T-helper 2 cell (primary cell): ENCODE results near the gene JMJD7.
A peak's percentile ranks its signal among the peaks of the same experiment; 100 is the strongest.

ENCODE experiments used
- DNase-seq, 5 experiments: peaks; one replicate each; pipeline versions ENCODE4 v3.0.0 to v3.0.0-alpha.2; 2012 to 2022

Gene JMJD7

DNA sequence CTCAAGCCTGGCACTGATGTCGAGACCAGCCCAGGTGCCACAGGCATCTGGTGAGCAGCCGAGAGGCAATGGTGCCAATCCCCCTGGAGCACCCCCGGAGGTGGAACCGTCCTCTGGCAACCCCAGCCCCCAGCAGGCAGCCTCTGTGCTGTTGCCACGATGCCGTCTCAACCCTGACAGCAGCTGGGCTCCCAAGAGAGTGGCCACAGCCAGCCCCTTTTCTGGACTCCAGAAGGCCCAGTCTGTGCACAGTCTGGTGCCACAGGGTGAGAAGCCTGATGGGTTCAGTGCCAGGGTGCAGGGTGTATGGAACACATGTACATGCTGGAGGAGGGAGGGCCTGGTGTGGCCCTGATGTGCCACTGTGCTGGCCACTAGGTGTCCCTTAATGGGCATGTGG lies 4.9 kb upstream of the JMJD7 start:
- no peak for DNase-seq

DNA sequence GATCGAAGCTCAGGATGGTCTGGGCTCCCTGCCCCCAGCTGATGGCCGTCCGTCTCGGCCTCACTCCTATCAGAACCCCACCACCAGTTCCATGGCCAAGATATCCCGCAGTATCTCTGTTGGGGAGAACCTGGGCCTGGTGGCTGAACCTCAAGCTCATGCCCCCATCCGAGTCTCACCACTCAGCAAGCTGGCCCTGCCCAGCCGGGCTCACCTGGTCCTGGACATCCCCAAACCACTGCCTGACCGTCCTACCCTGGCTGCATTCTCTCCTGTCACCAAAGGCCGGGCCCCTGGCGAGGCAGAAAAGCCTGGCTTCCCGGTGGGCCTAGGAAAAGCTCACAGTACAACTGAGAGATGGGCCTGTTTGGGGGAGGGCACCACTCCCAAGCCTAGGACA lies 4.4 kb upstream of the JMJD7 start:
- DNase-seq, result no peak

DNA sequence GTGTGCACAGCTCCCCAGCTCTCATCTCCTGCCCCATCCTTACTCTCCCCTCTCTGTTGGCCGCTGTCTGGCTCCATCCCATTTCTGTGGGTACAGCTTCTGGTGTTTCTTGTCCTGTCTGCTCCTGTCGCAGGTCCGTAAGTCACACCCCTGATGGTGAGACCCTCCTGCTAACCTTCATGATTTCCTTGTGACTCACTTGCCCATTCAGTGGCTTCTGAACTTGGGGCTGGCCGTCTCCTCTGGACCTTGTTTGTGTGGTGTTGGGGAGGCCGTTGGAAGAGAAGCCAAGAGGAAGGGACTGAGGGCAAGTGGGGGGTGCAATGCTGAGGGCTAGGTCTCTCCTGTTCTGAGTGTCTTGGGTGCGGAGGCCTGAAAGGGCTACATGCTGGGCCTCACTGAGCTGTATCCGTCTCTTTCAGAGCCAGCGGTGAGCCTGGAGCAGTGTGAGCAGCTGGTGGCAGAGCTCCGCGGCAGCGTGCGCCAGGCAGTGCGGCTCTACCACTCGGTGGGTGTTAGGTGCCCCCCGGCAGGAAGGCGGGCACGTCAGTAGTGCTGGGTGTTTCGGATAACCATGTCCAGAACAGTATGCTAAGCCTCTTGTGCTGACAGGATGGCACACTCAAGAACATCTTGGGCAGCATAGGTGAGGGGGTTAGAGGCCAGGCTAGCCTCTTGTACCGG lies 3.7 kb upstream of the JMJD7 start:
- no peak for DNase-seq

GRCh38 chr15:41825145-41825544 lies 2.7 kb upstream of the JMJD7 start:
- no peak for DNase-seq

DNA sequence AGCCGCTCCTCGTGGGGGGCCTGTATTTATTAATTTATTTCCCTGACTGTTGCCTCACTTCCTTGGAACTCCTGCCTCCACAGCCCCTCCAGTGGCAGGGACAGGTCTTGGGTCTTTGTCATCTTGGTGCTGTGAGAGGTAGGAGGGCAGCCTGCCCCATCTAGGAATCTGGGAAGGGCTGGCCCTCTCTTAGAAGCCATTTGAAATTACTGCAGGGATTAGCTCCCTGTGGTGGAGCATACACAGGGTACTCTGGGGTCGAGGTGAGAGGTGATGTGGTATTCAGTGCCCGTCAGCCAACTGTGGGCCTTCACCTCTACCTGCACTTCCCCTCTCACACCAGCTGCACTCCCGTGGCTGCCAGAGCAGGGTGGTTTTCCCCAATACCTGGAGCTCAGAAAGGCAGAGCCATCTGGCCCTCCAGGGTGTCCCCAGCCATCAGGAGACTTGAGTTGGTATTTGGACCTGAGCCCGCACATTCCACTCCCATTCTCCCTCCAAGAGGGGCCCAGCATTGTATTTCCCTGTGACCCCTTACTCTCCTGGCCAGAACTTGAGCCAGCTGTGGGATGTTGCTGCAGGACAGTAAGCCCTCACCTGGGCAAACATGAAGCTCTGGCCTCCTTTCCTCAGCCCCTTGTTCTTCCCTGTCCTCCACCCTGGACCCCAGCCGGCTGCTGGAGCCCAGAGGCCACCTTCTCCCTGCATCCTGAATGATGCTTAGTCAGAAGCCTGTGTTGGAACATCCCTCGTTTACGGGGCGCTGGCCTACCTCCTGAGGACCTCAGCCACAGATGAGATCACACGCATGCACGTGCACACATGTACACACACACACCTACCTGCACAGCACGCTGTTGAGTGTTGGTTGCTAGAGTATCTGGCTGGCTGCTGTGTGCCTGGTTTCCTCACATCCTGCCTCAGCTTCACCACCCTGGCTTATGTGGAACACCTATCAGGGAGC lies 2.0 kb upstream of the JMJD7 start:
- no peak for DNase-seq

- DNase-seq, result peak; percentile 7 to 44 (median 24)
Measured at GRCh38 chr15:41827290-41827879, 507 bp upstream of the JMJD7 start.

DNA sequence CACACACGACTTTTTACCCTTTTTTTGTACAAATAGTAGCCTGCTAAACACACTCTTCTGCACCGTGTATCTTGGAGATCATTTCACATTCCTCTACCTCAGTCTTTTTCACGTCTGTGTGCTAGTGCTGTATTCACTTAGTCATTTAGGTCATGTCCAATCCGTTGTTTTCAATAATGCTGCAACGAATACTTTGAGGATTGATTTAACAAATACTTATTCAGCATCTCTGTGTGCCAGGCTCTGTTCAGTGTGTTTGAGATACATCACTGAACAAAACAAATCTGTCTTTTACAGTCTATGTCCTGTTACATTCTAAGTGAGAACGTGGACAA lies 882 bp downstream of the JMJD7 start:
- no peak for DNase-seq

GRCh38 chr15:41829959-41830646 lies 2.2 kb downstream of the JMJD7 start:
- no peak for DNase-seq

DNA sequence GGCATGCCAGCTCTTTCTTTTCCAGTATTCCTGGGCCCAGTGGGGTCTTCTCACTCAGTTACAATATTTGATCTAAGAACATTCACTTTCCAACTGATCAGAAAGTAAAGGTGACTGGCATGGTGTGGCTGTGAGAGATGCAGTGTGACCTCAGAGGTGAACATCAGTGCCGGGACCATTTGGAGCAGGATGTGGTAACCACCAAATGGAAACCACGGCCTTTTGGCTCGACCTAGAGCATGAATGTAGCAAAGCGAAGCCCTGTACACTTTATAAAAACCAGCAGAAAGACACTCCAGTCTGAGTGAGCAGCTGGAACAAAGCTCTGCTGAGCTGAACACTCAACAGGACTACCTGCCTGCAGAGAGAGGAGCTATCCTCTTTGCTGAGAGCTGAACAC lies 3.4 kb downstream of the JMJD7 start:
- DNase-seq, result peak in 2 of 5 experiments; percentile 58 to 93

GRCh38 chr15:41832208-41832607 lies 4.3 kb downstream of the JMJD7 start:
- DNase-seq, result no peak

GRCh38 chr15:41832875-41833274 lies 5.0 kb downstream of the JMJD7 start:
- peak in 1 of 5 experiments; percentile 43 for DNase-seq

DNA sequence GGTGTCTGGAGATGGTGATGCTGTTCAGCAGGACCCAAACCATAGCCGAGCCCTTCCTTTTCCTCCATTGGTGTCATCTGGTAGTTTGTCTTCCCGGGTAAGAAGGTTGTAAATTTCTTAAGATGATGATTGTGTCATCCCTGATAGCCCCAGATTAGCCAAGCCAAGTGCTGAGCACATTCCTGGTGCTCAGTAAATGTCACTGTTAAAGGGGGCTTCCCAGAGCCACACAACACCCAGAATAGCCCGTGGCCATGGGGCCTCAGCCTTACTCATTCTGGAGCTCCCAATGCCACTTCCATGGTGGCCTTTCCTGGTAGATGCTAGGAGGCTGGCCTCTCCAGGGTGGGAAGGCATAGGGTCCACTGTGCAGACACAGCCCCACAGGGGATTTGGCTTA lies 6.2 kb downstream of the JMJD7 start:
- no peak for DNase-seq

DNA sequence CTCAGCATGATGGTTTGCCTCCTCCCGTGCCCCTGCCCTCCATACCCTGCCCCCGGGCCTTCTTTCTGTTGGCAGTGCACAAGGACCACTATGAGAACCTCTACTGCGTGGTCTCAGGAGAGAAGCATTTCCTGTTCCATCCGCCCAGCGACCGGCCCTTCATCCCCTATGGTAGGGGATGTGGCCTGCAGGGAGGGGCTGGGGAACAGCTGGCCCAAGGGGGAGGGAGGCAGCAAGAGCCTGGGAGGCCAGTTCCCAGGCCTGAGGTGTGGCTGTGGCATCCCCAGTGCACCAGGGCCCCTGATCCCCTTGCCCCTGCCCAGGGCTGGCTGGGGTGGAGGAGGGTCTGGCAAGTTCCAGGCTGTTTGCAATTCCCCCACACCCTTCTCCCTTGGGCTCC lies 8.2 kb downstream of the JMJD7 start:
- no peak for DNase-seq

- DNase-seq, result no peak
Measured at GRCh38 chr15:41836713-41837454, 9.0 kb downstream of the JMJD7 start.

DNA sequence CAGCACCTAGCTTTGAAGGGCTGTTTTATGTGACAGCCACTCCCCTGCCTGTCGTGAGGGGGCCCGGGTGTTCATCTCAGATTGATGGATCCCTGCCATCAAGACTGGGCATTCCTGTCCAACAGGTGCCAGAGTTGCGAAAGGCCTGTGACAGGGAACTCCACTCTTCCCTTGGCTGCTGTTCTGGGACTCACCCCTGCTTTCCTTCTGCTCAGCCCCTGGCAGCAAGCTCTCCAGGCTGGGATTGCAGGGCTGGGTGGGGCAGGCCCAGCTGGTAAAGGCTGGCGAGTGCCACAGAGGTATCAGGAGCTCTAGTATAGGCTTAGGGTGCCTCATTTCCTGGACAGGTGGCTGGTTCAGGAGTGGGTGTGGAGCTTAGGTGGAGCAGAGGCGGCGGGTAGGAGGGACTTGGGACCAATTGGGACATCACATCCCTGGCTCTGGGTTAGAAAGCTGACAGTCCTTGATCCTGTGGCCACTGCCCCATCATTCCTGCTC lies 10.6 kb downstream of the JMJD7 start, which contains the start of gene PLA2G4B:
TSS of gene PLA2G4B (plus strand) at position 448 of the 498 bp plus-strand sequence. CDS start 67 bp downstream, outside the sequence.
- DNase-seq, result no peak

DNA sequence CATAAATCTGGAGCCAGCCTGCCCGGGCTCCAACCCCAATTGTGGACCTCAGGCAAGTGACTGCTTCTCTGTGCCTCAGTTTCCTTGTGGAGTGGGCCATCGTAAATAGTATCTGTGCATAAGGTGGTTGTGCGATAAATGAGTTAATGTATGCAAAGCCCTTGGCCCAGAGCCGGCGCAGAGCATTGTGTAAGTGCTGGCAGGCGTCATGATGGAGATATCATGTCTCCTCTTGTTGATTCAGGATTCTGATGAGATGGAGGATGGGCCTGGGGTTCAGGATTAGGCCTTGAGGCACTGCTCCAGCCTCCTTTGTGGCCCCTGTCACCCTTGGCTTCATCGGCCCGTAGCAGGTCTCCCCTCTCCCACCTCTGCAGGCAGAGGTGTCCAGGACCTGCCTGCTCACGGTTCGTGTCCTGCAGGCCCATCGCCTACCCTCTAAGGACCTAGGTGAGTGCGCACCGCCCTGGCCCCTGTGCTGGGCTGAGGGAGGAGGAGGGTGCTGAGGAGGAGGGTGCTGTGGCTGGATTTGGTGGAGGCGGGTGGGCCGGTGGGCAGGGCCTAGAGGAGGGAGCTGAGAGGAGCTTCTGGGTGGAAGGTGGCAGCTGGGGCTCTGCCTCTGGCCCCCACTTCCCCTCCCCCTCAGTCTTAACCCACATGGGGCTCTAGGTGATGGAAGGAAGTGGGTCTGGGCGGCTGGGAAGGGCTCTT lies 12.0 kb downstream of the JMJD7 start:
- no peak for DNase-seq

- no peak for DNase-seq
Measured at GRCh38 chr15:41840673-41841072, 12.8 kb downstream of the JMJD7 start.

DNA sequence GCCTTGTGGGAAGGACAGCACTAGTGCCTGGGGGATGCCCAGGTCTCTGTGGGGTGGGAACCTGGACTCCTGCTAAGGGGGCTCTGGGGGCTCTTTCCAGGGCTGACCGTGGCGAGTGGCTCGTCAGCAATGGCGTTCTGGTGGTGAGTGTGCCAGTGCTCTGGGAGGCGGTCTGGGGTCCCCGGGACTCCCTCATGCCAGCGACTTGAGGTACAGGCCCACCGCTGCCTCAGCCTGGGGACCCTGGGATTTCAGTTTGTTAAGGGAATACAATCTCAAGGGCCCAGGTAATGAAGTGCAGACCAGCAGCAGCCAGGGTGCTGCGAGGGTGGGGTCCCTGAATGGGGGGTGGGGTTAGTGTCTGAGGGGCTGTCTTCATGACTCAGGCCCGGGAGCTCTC lies 13.2 kb downstream of the JMJD7 start:
- no peak for DNase-seq

DNA sequence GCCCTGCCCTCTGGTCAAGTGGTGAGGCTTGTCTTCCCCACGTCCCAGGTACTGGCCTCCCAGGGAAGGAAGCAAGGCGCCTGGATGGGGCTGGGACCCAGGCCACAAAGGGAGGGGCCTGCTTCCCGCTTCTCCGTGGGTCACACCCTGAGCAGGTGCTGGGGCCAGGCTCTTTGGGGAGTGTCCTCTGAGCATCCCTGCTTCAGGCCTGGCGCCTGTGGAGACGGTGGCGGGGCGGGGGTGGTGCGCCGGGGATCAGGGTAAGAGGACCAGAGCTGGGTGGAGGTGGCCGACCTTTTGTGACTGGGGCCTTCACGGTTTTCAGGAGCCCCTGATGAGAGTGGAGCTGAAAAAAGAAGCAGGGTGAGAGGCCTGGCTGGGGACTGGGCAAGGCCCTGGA lies 14.3 kb downstream of the JMJD7 start:
- DNase-seq, result no peak

DNA sequence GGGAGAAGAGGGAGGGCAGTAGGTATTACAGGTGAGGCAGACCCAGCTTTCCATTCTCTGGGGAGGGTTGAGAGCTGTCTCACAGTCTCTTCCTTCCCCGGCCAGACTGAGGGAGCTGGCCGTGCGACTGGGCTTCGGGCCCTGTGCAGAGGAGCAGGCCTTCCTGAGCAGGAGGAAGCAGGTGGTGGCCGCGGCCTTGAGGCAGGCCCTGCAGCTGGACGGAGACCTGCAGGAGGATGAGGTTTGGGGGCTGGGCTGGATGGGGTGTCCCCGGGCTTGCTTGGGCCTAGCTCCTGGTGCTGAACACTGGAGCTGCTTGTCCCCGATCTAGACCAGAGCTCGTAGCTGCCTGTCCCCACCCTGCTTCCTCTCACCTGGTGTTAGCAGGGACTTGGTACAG lies 15.7 kb downstream of the JMJD7 start:
- DNase-seq, result no peak

- DNase-seq, result no peak
Measured at GRCh38 chr15:41844814-41845213, 16.9 kb downstream of the JMJD7 start.
